Epithelial cell of esophagus (primary cell): ENCODE measurements around the gene MCM6.

ENCODE experiments used
- DNase-seq: peaks from one replicate; pipeline ENCODE4 v3.0.0; 2010; ENCODE audit warnings: low read depth
- H3K4me3 ChIP-seq: 2 replicates; pipeline ENCODE4 v1.5.1; 2011; ENCODE audit warnings: mild to moderate bottlenecking, low read length, control low read depth
- TF ChIP-seq, protein P1 (sequence below): IDR thresholded peaks from 2 replicates; pipeline ENCODE4 v1.5.1; 2011; ENCODE audit warnings: low read depth, mild to moderate bottlenecking, low read length, control low read depth, inconsistent platforms; ENCODE audit not compliant: insufficient read depth; ENCODE audit errors: missing control alignments

Gene MCM6

DNA sequence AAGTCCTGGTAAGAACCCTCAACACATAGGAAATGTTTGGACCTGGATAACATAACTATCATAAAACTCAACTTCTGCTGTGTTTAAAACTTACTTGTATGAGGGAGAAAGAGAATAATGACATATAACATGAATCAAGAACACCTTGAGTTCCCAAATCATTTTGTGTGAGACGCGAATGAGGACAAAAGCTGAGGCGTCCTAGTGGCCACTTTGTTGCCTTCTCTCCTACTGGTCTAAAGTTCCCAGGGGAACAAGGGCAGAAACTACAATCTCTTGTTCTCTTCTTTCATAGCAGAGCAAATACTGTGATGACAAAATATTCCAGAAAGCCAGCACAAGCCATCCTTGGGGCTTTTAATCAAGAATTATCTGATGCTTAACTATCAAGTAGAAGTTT is 31.0 kb downstream of the MCM6 start:
- TF ChIP-seq, protein P1, sequence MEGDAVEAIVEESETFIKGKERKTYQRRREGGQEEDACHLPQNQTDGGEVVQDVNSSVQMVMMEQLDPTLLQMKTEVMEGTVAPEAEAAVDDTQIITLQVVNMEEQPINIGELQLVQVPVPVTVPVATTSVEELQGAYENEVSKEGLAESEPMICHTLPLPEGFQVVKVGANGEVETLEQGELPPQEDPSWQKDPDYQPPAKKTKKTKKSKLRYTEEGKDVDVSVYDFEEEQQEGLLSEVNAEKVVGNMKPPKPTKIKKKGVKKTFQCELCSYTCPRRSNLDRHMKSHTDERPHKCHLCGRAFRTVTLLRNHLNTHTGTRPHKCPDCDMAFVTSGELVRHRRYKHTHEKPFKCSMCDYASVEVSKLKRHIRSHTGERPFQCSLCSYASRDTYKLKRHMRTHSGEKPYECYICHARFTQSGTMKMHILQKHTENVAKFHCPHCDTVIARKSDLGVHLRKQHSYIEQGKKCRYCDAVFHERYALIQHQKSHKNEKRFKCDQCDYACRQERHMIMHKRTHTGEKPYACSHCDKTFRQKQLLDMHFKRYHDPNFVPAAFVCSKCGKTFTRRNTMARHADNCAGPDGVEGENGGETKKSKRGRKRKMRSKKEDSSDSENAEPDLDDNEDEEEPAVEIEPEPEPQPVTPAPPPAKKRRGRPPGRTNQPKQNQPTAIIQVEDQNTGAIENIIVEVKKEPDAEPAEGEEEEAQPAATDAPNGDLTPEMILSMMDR, result no peak
- no peak for DNase-seq

DNA sequence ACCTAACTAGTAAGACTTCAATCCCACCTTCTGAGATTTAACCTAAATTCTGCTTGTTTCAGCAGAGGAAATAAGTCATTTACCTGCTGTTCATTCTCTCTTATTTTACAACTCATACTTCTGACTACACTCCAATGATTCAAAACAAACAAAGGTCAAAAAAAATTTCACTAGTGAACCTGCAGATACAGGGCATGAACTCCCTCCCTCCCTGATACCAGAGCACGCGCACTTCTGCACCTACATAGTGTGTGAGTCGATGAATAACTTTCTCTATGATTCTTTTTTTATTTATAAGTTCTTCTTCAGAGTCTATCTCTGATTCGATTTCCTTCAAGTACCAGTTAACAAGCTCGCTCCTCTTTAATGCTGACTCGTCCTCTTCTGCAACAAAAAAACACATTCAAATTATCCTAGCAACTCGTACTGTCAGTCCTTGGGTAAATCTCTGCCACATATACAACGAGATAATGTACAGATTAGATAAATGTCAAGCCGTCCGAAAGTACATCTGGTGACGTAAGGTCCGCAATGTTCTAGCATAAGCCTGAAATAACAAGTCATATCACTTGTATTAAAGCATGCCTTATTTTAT is 31.8 kb downstream of the MCM6 start:
- no peak for DNase-seq
- TF ChIP-seq, protein P1, result no peak
- no peak overlapping the region for H3K4me3 ChIP-seq

More for the DNA sequence above, 31.0 kb downstream of the MCM6 start:
- no peak overlapping the region for H3K4me3 ChIP-seq

DNA sequence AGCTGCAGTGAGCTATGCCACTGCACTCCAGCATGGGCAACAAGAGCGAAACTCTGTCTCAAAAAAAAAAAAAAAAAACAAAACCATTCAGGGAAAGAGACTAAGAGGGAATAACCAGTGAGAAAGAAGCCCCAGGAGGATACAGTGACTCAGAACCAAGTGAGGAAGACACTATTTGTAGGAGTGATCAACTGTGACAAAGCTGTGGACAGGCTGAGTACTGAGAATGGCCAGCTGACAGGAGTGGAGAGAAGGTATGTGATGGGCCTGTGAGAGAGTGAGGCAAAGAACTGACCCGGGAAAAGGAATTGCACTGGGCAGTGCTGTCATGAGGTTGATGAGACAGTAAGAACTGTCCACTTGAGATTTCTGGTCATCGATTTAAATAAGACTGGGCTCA is 32.6 kb downstream of the MCM6 start:
- DNase-seq, result no peak

DNA sequence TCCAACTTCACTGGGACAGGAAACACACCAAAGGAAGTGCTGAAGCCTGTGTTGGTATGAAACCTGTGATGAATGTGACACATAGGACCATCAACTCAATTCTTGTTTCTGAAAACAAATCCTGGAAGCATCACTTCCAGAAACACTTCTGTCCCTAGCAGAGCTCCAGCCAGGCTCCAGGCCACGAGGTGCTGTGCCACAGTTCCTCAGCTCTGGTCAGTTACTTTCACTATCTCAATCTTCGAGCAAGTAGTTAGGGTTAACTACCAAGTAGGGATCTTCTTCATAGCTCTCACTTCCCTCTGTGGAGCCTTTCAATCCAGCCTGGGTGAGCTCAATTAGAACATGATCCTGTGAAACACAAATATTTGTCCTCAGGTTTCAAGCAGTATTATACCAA is 35.6 kb downstream of the MCM6 start:
- H3K4me3 ChIP-seq, result no peak overlapping the region
- DNase-seq, result no peak

More for the DNA sequence above, 32.6 kb downstream of the MCM6 start:
- TF ChIP-seq, protein P1, result no peak
- H3K4me3 ChIP-seq, result no peak overlapping the region

GRCh38 chr2:135839713-135840112 is 36.5 kb downstream of the MCM6 start:
- TF ChIP-seq, protein P1, result no peak
- no peak for DNase-seq
- no peak overlapping the region for H3K4me3 ChIP-seq

More for the DNA sequence above, 35.6 kb downstream of the MCM6 start:
- TF ChIP-seq, protein P1, result no peak

DNA sequence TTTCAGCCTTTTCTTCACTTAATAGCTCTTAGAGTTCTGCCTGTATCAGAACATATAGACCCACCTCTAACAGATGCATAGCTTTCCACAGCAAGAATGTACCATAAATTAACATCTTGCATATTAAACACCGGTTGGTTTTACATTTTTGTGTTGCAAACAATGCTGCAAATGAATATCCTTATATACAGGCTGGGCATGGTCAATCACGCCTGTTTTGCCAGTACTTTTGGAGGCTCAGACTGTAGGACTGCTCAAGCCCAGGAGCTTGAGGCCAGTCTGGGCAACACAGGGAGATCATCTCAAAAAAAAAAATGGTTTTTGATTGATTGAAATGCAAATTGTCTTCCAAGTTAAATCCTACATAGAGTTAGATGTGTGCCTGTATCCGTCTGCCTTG is 37.7 kb downstream of the MCM6 start:
- no peak for DNase-seq
- no peak overlapping the region for H3K4me3 ChIP-seq
- TF ChIP-seq, protein P1, result no peak
